GM12878 (cell line): Measurements from ENCODE around the gene BUB3. TPM values are rescaled to one million over a fixed set of nuclear protein-coding genes. Genes with fewer than 3 reads are reported as not detected.

ENCODE experiments used
- ATAC-seq: fragments of 200-7000 bp; cut with Tn5 transposase; 3 replicates; pipeline ENCODE4 v1.9.1; 2020; ENCODE audit warnings: mild to moderate bottlenecking, moderate library complexity
- BruUV-seq: library from RNA; stranded (reverse); fragments of 400-500 nt; replicated peaks from 2 replicates; lab custom pipeline; 2021; lab: Mats Ljungman, UMichigan
- CTCF ChIA-PET: fragments of 300-600 bp; sonication (Branson Sonifier 250); formaldehyde crosslinking; extraction: SDS; loops from one replicate; lab custom pipeline; 2021; ENCODE audit warnings: inconsistent platforms; lab: Yijun Ruan, JAX
- POLR2A ChIA-PET: fragments of 350-600 bp; formaldehyde crosslinking; extraction: SDS; loops from one replicate; lab custom pipeline; 2021; ENCODE audit warnings: inconsistent platforms; lab: Charles Lee
- RAD21 ChIA-PET: fragments of 300-600 bp; sonication (Branson Sonifier 250); formaldehyde crosslinking; loops from one replicate; lab custom pipeline; 2023; ENCODE audit warnings: antibody characterized with exemption; ENCODE audit not compliant: unreplicated experiment; lab: Charles Lee
- SMC1A ChIA-PET: fragments of 300-600 bp; sonication (Branson Sonifier 250); formaldehyde crosslinking; loops from one replicate; lab custom pipeline; 2023; ENCODE audit not compliant: unreplicated experiment, uncharacterized antibody; lab: Charles Lee
- DNase-seq: peaks from one replicate; pipeline ENCODE4 v3.0.0-alpha.2; 2011; ENCODE audit warnings: low read depth, low spot score
- FAIRE-seq: peaks from 3 replicates; lab custom pipeline; 2011; peaks lifted over from hg19 to GRCh38; lab: Jason Lieb, UNC
- H2AFZ ChIP-seq: 2 replicates; pipeline ENCODE4 v1.6.0; 2011; ENCODE audit warnings: low read depth, low read length, control low read depth; ENCODE audit not compliant: control insufficient read depth
- H3K27ac ChIP-seq: 2 replicates; pipeline ENCODE4 v1.5.1; 2011; ENCODE audit warnings: control low read depth; ENCODE audit not compliant: control insufficient read depth, insufficient read depth
- H3K27me3 ChIP-seq, 2 experiments: replicated peaks in 1 of 2; 2 replicates each; pipeline versions ENCODE4 v1.6.0 to v1.6.1; 2011; ENCODE audit warnings: low read length in 1 of 2; ENCODE audit not compliant: control insufficient read depth in 2 of 2, insufficient read depth in 2 of 2
- H3K36me3 ChIP-seq, 2 experiments: 2 replicates each; pipeline ENCODE4 v1.5.1; 2011; ENCODE audit warnings: low read length in 1 of 2; ENCODE audit not compliant: control insufficient read depth in 2 of 2, insufficient read depth in 2 of 2
- H3K4me1 ChIP-seq: 2 replicates; pipeline ENCODE4 v1.6.1; 2011; ENCODE audit warnings: mild to moderate bottlenecking, low read length, moderate library complexity, mixed read lengths; ENCODE audit not compliant: control insufficient read depth, insufficient read depth
- H3K4me2 ChIP-seq: 2 replicates; pipeline ENCODE4 v1.6.0; 2011; ENCODE audit warnings: control low read depth; ENCODE audit not compliant: control insufficient read depth, insufficient read depth
- H3K4me3 ChIP-seq: fragments of 200-600 bp; sonication (generic); 2 replicates; pipeline ENCODE4 v1.5.1; 2016
- H3K79me2 ChIP-seq: 2 replicates; pipeline ENCODE4 v1.6.0; 2011; ENCODE audit warnings: low read length; ENCODE audit not compliant: control insufficient read depth, insufficient read depth
- H3K9ac ChIP-seq: 2 replicates; pipeline ENCODE4 v1.8.0; 2011; ENCODE audit warnings: low read length, control low read depth, mixed read lengths; ENCODE audit not compliant: control insufficient read depth, insufficient read depth
- H3K9me3 ChIP-seq: replicated peaks from 3 replicates; pipeline ENCODE4 v1.5.1; 2011; ENCODE audit warnings: mild to moderate bottlenecking, low read length; ENCODE audit not compliant: control insufficient read depth, insufficient read depth
- H4K20me1 ChIP-seq: 2 replicates; pipeline ENCODE4 v1.6.0; 2011; ENCODE audit not compliant: control insufficient read depth, insufficient read depth
- DPF2 ChIP-seq: fragments of 450-650 bp; IDR thresholded peaks from 2 replicates; pipeline ENCODE4 v1.6.1; 2017; ENCODE audit warnings: mild to moderate bottlenecking
- EGR1 ChIP-seq, 2 experiments: IDR thresholded peaks; 1 replicate in 1 of 2; 2 replicates in 1 of 2; pipeline ENCODE4 v1.6.1; 2011 to 2012; ENCODE audit warnings: low read depth in 2 of 2, low read length in 2 of 2, borderline replicate concordance in 1 of 2, mild to moderate bottlenecking in 1 of 2, moderate library complexity in 1 of 2
- NFYB ChIP-seq: IDR thresholded peaks from 2 replicates; pipeline ENCODE4 v1.6.1; 2011; ENCODE audit warnings: low read depth, mild to moderate bottlenecking, low read length, improper control_type of control experiment, moderate library complexity; ENCODE audit not compliant: insufficient read depth
- SUZ12 ChIP-seq: fragments of 200-600 bp; sonication (generic); IDR thresholded peaks from one replicate; pipeline ENCODE4 v1.6.1; 2018; ENCODE audit warnings: antibody characterized with exemption, mild to moderate bottlenecking; ENCODE audit not compliant: unreplicated experiment
- WGBS: methylation state at CpG from one replicate; pipeline ENCODE4 v1.1.6; 2016; ENCODE audit warnings: low lambda C conversion rate; ENCODE audit not compliant: insufficient replicate concordance, insufficient coverage; ENCODE audit errors: missing lambda C conversion rate; 5-methylcytosine and 5-hydroxymethylcytosine counted together
- in situ Hi-C: fragments of 300-500 bp; cut with MboI; formaldehyde crosslinking; loops from 9 replicates; pipeline ENCODE4 v1.14.3; 2018; ENCODE audit warnings: mixed read lengths
- intact Hi-C: fragments of 100-400 bp; cut with micrococcal nuclease; formaldehyde crosslinking; loops from one replicate; pipeline ENCODE4 v1.14.2; 2022; ENCODE audit not compliant: unreplicated experiment
- polyA plus RNA-seq, 11 experiments: library from polyadenylated mRNA; depleted of rRNA in 4 of 11; unstranded in 6 of 11; stranded (reverse) in 5 of 11; fragments of >200 nt; fragmentation: Nextera tagmentation in 4 of 11; fragmentation: Illumina TruSeq in 1 of 11; extraction: Ambion mirVana in 4 of 11; extraction: Trizol in 1 of 11; gene quantifications; 1 replicate in 1 of 11; 2 replicates in 10 of 11; pipeline versions ENCODE4 v1.2.1 to v1.2.3, GENCODE V29; 2011 to 2016; ENCODE audit warnings: inconsistent platforms in 2 of 11, missing spikeins in 2 of 11, low read depth in 1 of 11
- total RNA-seq, 4 experiments: library from RNA; depleted of rRNA in 3 of 4; stranded (reverse); fragments of >200 nt in 3 of 4; fragmentation: Illumina TruSeq in 1 of 4; extraction: Trizol in 1 of 4; gene quantifications; 2 replicates each; pipeline versions ENCODE4 v1.2.1 to v1.2.3, GENCODE V29; 2013 to 2021

BUB3 gene
- total and polyA plus RNA-seq, 10 of the 15 experiments (the other 5 are each of a cell fraction or from before 2014, with no cell fraction given) = 260 to 1,126 (median 441) TPM

DNA sequence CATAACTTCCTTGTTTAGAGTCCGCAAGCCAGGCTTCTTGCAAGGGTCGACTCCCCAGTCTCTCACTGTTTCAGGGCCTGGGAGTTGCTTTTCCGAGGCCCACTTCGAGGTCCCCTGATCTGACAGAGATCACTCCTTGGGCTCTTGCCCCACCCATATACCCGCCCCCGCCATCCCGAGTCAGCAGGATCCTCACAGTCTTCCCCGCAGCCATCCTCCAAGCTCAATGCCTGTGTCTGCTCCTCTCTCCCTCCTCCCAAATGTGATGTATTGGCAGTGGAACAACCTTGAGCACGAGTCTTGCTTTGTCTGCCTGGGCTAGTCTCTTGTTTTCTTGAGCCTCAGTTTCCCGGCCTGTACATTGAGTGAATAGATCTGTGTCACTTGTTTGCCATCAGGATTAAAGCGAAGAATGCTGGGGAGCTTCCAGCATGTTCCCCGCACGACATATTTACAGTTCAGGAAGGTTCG lies 8.6 kb upstream of the BUB3 start:
- in situ Hi-C loops (no loop called here), intact Hi-C loops (no loop called here)
- POLR2A ChIA-PET = no interaction called here
- Histone ChIP-seq H3K79me2 (peaks cover 22% of the 10 kb centered on the region), H3K27ac (no peak overlapping the region), H3K36me3 (no peaks in the 10 kb centered on the region), H2AFZ (no peak overlapping the region), H3K9me3 (peaks cover 1% of the 10 kb centered on the region; the same call in 2 of the 3 replicates), H4K20me1 (no peaks in the 10 kb centered on the region), H3K4me2 (peak overlapping the region; percentile 47; the same call in 1 of the 2 replicates), H3K4me1 (peaks cover 5% of the 10 kb centered on the region; the same call in 1 of the 2 replicates), H3K4me3 (no peak overlapping the region), H3K9ac (no peak overlapping the region), H3K27me3 (peaks cover 35 to 43% of the 10 kb centered on the region in 2 experiments)
- ATAC-seq (no peak), DNase-seq (no peak), FAIRE-seq (no peak)
- CTCF ChIA-PET = interaction anchor here (0.6 kb wide), 1 partner anchor 127 kb away, joined by 3 read pairs; no protein-coding TSS in a partner anchor
- TF ChIP-seq NFYB (no peak), EGR1 (IDR thresholded peaks at IDR 0.05; ENCODE audit: borderline replicate concordance in 1 of 2, low read depth in 2 of 2, low read length in 2 of 2) (0 out of 3 replicates have a peak, but pooled peaks of 1 of the 2 experiments have one; percentile 19)
- 21% methylated on average over 14 of the region's 14 CpGs for WGBS
- no TSS peak for BruUV-seq
- SMC1A ChIA-PET = no interaction called here
- RAD21 ChIA-PET = interaction anchor here (0.8 to 1.3 kb wide), 2 partner anchors 235 to 256 kb away, joined by 3 read pairs; no protein-coding TSS in a partner anchor

DNA sequence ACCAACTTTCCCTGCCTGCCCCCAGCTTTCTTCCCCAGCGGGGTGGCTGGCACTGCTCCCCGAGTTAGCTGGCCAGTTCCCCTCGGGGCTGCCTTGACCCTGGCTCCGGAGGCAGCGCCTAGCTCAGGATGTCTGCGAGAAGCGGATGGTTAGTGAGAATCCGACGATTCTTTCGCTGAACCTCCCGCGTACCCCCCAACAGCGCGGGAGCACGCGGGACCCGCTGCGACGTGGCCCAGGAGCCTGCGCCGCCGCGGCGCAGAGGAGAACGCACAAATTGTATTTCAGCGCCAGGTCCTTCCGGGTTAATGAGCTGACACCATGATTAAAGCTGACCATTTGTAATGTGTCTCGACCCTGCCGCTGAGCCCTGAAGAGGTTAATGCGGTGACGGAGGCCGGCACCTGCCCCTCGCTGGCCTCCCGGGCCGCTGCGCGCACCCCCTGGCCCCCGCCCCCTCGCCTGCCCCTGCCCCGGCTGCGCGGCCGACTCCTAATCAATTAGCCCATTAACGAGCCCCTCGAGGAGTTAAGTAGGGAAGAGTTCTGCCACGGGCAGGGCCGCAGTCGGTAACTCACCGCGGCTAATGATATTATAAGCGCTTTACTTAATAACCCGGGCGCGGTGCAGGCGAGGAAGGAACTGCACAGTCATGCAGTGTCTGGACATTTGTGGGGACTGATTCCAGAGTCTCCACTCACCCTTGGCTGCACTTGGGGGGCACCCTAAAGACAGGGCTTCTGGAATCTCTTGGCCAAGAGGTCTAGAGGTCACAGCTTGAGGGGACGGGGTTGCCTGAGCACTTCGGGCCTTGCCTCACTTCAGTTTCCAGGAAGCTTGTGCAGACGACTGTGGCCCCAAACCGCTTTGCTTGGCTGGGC lies 7.9 kb upstream of the BUB3 start:
- ChIA-PET CTCF (no interaction called here), SMC1A (no interaction called here), POLR2A (no interaction called here), RAD21 (interaction anchor here (0.8 kb wide), 1 partner anchor 255 kb away, joined by 3 read pairs; no protein-coding TSS in a partner anchor)
- H3K27me3 ChIP-seq = peaks cover 32 to 39% of the 10 kb centered on the region in 2 experiments
- WGBS = 30% methylated on average over 41 of the region's 59 CpGs
- ATAC-seq (no peak), FAIRE-seq (no peak), DNase-seq (no peak)
- BruUV-seq = no TSS peak
- no peak overlapping the region for H2AFZ ChIP-seq
- peaks cover 27% of the 10 kb centered on the region for H3K79me2 ChIP-seq
- H3K4me3 ChIP-seq = no peak overlapping the region
- H3K9ac ChIP-seq = no peak overlapping the region
- TF ChIP-seq SUZ12 = no peak
- no peak for TF ChIP-seq DPF2
- in situ Hi-C loops = no loop called here
- peak overlapping the region; percentile 47; the same call in 1 of the 2 replicates for H3K4me2 ChIP-seq
- no peaks in the 10 kb centered on the region for H4K20me1 ChIP-seq
- H3K36me3 ChIP-seq = no peaks in the 10 kb centered on the region
- peaks cover 12% of the 10 kb centered on the region for H3K4me1 ChIP-seq
- H3K27ac ChIP-seq = no peak overlapping the region
- intact Hi-C loops = no loop called here
- peaks cover 1% of the 10 kb centered on the region; the same call in 2 of the 3 replicates for H3K9me3 ChIP-seq
